ENCODE data around the gene NFATC1.

The NFATC1 gene

GRCh38 chr18:79440316-79441110, 44.8 kb downstream of the NFATC1 start:
- Histone ChIP-seq H3K27ac (ENCODE audit: low read depth, low read length) (no peak overlapping the region), H3K36me3 (ENCODE audit: insufficient read depth, low read length) (no peaks in the 10 kb centered on the region), H3K9me3 (ENCODE audit: insufficient read depth, low read depth, low read length) (no peaks in the 10 kb centered on the region), H3K4me1 (ENCODE audit: insufficient read depth, low read length) (no peaks in the 10 kb centered on the region), H3K9ac (ENCODE audit: low read depth, low read length) (no peak overlapping the region), H3K27me3 (ENCODE audit: insufficient read depth, low read length) (no peaks in the 10 kb centered on the region), H3K4me3 (ENCODE audit: low read length) (no peak overlapping the region)
- 95% methylated on average over 31 of the region's 31 CpGs for WGBS

GRCh38 chr18:79441420-79441819, 45.7 kb downstream of the NFATC1 start:
- Histone ChIP-seq H3K27ac (ENCODE audit: low read depth, low read length) (no peak overlapping the region), H3K9ac (ENCODE audit: low read depth, low read length) (no peak overlapping the region), H3K4me3 (ENCODE audit: low read length) (no peak overlapping the region), H3K4me1 (ENCODE audit: insufficient read depth, low read length) (peaks cover 5% of the 10 kb centered on the region; the same call in 1 of the 2 replicates), H3K36me3 (ENCODE audit: insufficient read depth, low read length) (no peaks in the 10 kb centered on the region), H3K27me3 (ENCODE audit: insufficient read depth, low read length) (no peaks in the 10 kb centered on the region), H3K9me3 (ENCODE audit: insufficient read depth, low read depth, low read length) (no peaks in the 10 kb centered on the region)
- WGBS = 96% methylated on average over 16 of the region's 16 CpGs

- Histone ChIP-seq H3K27me3 (ENCODE audit: insufficient read depth, low read length) (no peaks in the 10 kb centered on the region), H3K9me3 (ENCODE audit: insufficient read depth, low read depth, low read length) (no peaks in the 10 kb centered on the region), H3K4me1 (ENCODE audit: insufficient read depth, low read length) (peaks cover 5% of the 10 kb centered on the region; the same call in 1 of the 2 replicates), H3K4me3 (ENCODE audit: low read length) (no peak overlapping the region), H3K9ac (ENCODE audit: low read depth, low read length) (no peak overlapping the region), H3K36me3 (ENCODE audit: insufficient read depth, low read length) (no peaks in the 10 kb centered on the region), H3K27ac (ENCODE audit: low read depth, low read length) (no peak overlapping the region)
- WGBS = 88% methylated on average over 28 of the region's 29 CpGs
These were observed 46.9 kb downstream of the NFATC1 start for GRCh38 chr18:79442508-79443221.

GRCh38 chr18:79445221-79445620, 49.5 kb downstream of the NFATC1 start:
- Histone ChIP-seq H3K27me3 (ENCODE audit: insufficient read depth, low read length) (no peaks in the 10 kb centered on the region), H3K9me3 (ENCODE audit: insufficient read depth, low read depth, low read length) (no peaks in the 10 kb centered on the region), H3K9ac (ENCODE audit: low read depth, low read length) (no peak overlapping the region), H3K4me3 (ENCODE audit: low read length) (no peak overlapping the region), H3K36me3 (ENCODE audit: insufficient read depth, low read length) (no peaks in the 10 kb centered on the region), H3K27ac (ENCODE audit: low read depth, low read length) (no peak overlapping the region), H3K4me1 (ENCODE audit: insufficient read depth, low read length) (peaks cover 5% of the 10 kb centered on the region; the same call in 1 of the 2 replicates)
- WGBS = 95% methylated on average over 15 of the region's 15 CpGs

GRCh38 chr18:79445696-79446561, 50.2 kb downstream of the NFATC1 start:
- Histone ChIP-seq H3K4me3 (ENCODE audit: low read length) (no peak overlapping the region), H3K9ac (ENCODE audit: low read depth, low read length) (no peak overlapping the region), H3K27me3 (ENCODE audit: insufficient read depth, low read length) (no peaks in the 10 kb centered on the region), H3K36me3 (ENCODE audit: insufficient read depth, low read length) (no peaks in the 10 kb centered on the region), H3K9me3 (ENCODE audit: insufficient read depth, low read depth, low read length) (no peaks in the 10 kb centered on the region), H3K4me1 (ENCODE audit: insufficient read depth, low read length) (peaks cover 5% of the 10 kb centered on the region; the same call in 1 of the 2 replicates), H3K27ac (ENCODE audit: low read depth, low read length) (no peak overlapping the region)
- WGBS = 79% methylated on average over 13 of the region's 18 CpGs

GRCh38 chr18:79446931-79447330, 51.2 kb downstream of the NFATC1 start:
- H3K27ac ChIP-seq (ENCODE audit: low read depth, low read length) = no peak overlapping the region
- H3K4me3 ChIP-seq (ENCODE audit: low read length) = no peak overlapping the region
- no peaks in the 10 kb centered on the region for H3K27me3 ChIP-seq (ENCODE audit: insufficient read depth, low read length)
- H3K36me3 ChIP-seq (ENCODE audit: insufficient read depth, low read length) = no peaks in the 10 kb centered on the region
- H3K9ac ChIP-seq (ENCODE audit: low read depth, low read length) = no peak overlapping the region
- H3K4me1 ChIP-seq (ENCODE audit: insufficient read depth, low read length) = peaks cover 5% of the 10 kb centered on the region; the same call in 1 of the 2 replicates
- no peaks in the 10 kb centered on the region for H3K9me3 ChIP-seq (ENCODE audit: insufficient read depth, low read depth, low read length)
- WGBS = 93% methylated on average over 24 of the region's 24 CpGs

- Histone ChIP-seq H3K9me3 (ENCODE audit: insufficient read depth, low read depth, low read length) (no peaks in the 10 kb centered on the region), H3K9ac (ENCODE audit: low read depth, low read length) (no peak overlapping the region), H3K27ac (ENCODE audit: low read depth, low read length) (no peak overlapping the region), H3K4me1 (ENCODE audit: insufficient read depth, low read length) (peaks cover 5% of the 10 kb centered on the region; the same call in 1 of the 2 replicates), H3K4me3 (ENCODE audit: low read length) (no peak overlapping the region), H3K27me3 (ENCODE audit: insufficient read depth, low read length) (no peaks in the 10 kb centered on the region), H3K36me3 (ENCODE audit: insufficient read depth, low read length) (no peaks in the 10 kb centered on the region)
- 94% methylated on average over 29 of the region's 29 CpGs for WGBS
These were observed 52.1 kb downstream of the NFATC1 start for GRCh38 chr18:79447703-79448367.

- no peak overlapping the region for H3K9ac ChIP-seq (ENCODE audit: low read depth, low read length)
- H3K4me1 ChIP-seq (ENCODE audit: insufficient read depth, low read length) = peaks cover 5% of the 10 kb centered on the region; the same call in 1 of the 2 replicates
- no peaks in the 10 kb centered on the region for H3K27me3 ChIP-seq (ENCODE audit: insufficient read depth, low read length)
- 95% methylated on average over 25 of the region's 25 CpGs for WGBS
- H3K9me3 ChIP-seq (ENCODE audit: insufficient read depth, low read depth, low read length) = no peaks in the 10 kb centered on the region
- H3K4me3 ChIP-seq (ENCODE audit: low read length) = no peak overlapping the region
- no peak overlapping the region for H3K27ac ChIP-seq (ENCODE audit: low read depth, low read length)
- H3K36me3 ChIP-seq (ENCODE audit: insufficient read depth, low read length) = no peaks in the 10 kb centered on the region
These were observed 52.9 kb downstream of the NFATC1 start for GRCh38 chr18:79448621-79449020.

- Histone ChIP-seq H3K27me3 (ENCODE audit: insufficient read depth, low read length) (no peaks in the 10 kb centered on the region), H3K9ac (ENCODE audit: low read depth, low read length) (no peak overlapping the region), H3K27ac (ENCODE audit: low read depth, low read length) (no peak overlapping the region), H3K36me3 (ENCODE audit: insufficient read depth, low read length) (no peaks in the 10 kb centered on the region), H3K9me3 (ENCODE audit: insufficient read depth, low read depth, low read length) (no peaks in the 10 kb centered on the region), H3K4me1 (ENCODE audit: insufficient read depth, low read length) (peaks cover 5% of the 10 kb centered on the region; the same call in 1 of the 2 replicates), H3K4me3 (ENCODE audit: low read length) (no peak overlapping the region)
- WGBS = 96% methylated on average over 32 of the region's 35 CpGs
These were observed 54.0 kb downstream of the NFATC1 start for GRCh38 chr18:79449551-79450288.
